Mesendoderm (in vitro differentiated cells): ENCODE data around the gene MAST4.

Source experiments
- DNase-seq: peaks from one replicate; pipeline ENCODE4 v3.0.0; 2013
- H2AK5ac ChIP-seq: 2 replicates; pipeline ENCODE4 v1.6.1; 2013; ENCODE audit warnings: low read length, inconsistent platforms
- H2BK120ac ChIP-seq: 2 replicates; pipeline ENCODE4 v1.6.1; 2013; ENCODE audit warnings: low read depth, mild to moderate bottlenecking, low read length, moderate library complexity, mixed read lengths
- H2BK15ac ChIP-seq: replicated peaks from 2 replicates; pipeline ENCODE4 v1.6.1; 2013; ENCODE audit warnings: low read depth, mild to moderate bottlenecking, moderate library complexity
- H2BK5ac ChIP-seq: 2 replicates; pipeline ENCODE4 v1.6.1; 2013; ENCODE audit warnings: low read length, inconsistent platforms
- H3K18ac ChIP-seq: 2 replicates; pipeline ENCODE4 v1.6.1; 2013; ENCODE audit warnings: mild to moderate bottlenecking, low read length, mixed read lengths
- H3K23ac ChIP-seq: one replicate; pipeline ENCODE4 v1.6.1; 2013; ENCODE audit warnings: low read length
- H3K27ac ChIP-seq: 2 replicates; pipeline ENCODE4 v1.5.1; 2013; ENCODE audit warnings: low read depth, mild to moderate bottlenecking, inconsistent platforms, low read length, moderate library complexity
- H3K27me3 ChIP-seq: 2 replicates; pipeline ENCODE4 v1.6.1; 2013; ENCODE audit warnings: low read length, control low read depth, mild to moderate bottlenecking, inconsistent platforms; ENCODE audit not compliant: insufficient read depth, poor library complexity
- H3K36me3 ChIP-seq: 2 replicates; pipeline ENCODE4 v1.6.1; 2013; ENCODE audit warnings: low read length, inconsistent platforms; ENCODE audit not compliant: control insufficient read depth, insufficient read depth
- H3K4ac ChIP-seq: one replicate; pipeline ENCODE4 v1.6.1; 2013; ENCODE audit warnings: low read depth, mild to moderate bottlenecking, low read length, moderate library complexity
- H3K4me1 ChIP-seq: 2 replicates; pipeline ENCODE4 v1.6.1; 2013; ENCODE audit warnings: low read depth, low read length, inconsistent platforms; ENCODE audit not compliant: control insufficient read depth
- H3K4me2 ChIP-seq: 2 replicates; pipeline ENCODE4 v1.6.1; 2013; ENCODE audit warnings: low read length
- H3K4me3 ChIP-seq: 2 replicates; pipeline ENCODE4 v1.5.1; 2013; ENCODE audit warnings: mild to moderate bottlenecking, low read length
- H3K56ac ChIP-seq: one replicate; pipeline ENCODE4 v1.6.1; 2013; ENCODE audit warnings: low read length
- H3K79me1 ChIP-seq: 2 replicates; pipeline ENCODE4 v1.6.1; 2013; ENCODE audit warnings: low read length, inconsistent platforms
- H3K79me2 ChIP-seq: 2 replicates; pipeline ENCODE4 v1.6.1; 2013; ENCODE audit warnings: mild to moderate bottlenecking, low read length; ENCODE audit not compliant: control insufficient read depth, insufficient read depth
- H3K9ac ChIP-seq: 2 replicates; pipeline ENCODE4 v1.6.1; 2013; ENCODE audit warnings: low read length, inconsistent platforms
- H4K5ac ChIP-seq: one replicate; pipeline ENCODE4 v1.6.1; 2013; ENCODE audit warnings: low read length
- H4K8ac ChIP-seq: one replicate; pipeline ENCODE4 v1.6.1; 2013; ENCODE audit warnings: low read depth, mild to moderate bottlenecking, control low read depth, low read length, moderate library complexity
- WGBS: extraction: QIAGEN DNeasy Blood & Tissue Kit; methylation state at CpG from one replicate; pipeline ENCODE4 v1.1.7; 2013; ENCODE audit warnings: low lambda C conversion rate, missing lambda C conversion rate; ENCODE audit not compliant: insufficient coverage; ENCODE audit errors: extremely low coverage; 5-methylcytosine and 5-hydroxymethylcytosine counted together

Gene MAST4

DNA sequence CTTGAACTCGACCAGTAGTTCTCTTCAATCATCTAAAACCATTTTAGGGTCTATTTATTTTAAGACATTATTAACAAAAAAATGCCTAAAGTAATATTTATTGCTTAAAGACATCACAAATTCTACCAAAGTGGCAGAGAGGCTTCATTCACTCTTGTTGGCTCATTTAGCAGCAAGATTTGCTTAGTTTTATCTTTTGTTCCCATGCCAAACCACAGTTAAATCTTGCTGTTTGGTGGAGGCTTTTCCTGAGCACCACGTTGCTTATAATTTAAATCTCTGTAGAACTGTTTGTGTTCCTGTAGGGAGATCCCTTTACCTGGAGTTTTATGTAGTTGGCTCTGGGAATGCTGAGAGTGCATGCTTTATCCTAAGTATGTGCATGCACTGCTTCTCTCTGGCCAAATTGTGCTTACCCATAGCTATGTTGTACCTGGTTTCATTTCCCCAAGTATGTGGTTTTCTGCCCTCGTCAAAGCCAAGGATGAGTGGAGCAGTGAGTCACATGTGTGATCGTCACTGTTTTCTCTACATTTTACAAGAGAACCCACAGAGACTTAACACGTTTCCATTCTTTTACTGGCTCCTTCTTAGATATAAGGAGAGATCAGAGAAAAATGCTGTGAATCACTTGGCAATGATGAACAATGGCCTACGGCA is 42.1 kb upstream of the MAST4 start:
- no peak overlapping the region for H3K23ac ChIP-seq
- H3K27me3 ChIP-seq: no peaks in the 10 kb centered on the region
- no peak overlapping the region for H2BK120ac ChIP-seq
- WGBS: no CpG with 5 or more reads among the region's 6 CpGs
- H4K8ac ChIP-seq: no peak overlapping the region
- no peak overlapping the region for H2BK5ac ChIP-seq
- no peak overlapping the region for H2AK5ac ChIP-seq
- no peaks in the 10 kb centered on the region for H3K79me1 ChIP-seq
- H3K27ac ChIP-seq: no peak overlapping the region
- no peaks in the 10 kb centered on the region for H3K79me2 ChIP-seq
- H3K56ac ChIP-seq: no peak overlapping the region
- H4K5ac ChIP-seq: no peak overlapping the region
- no peak overlapping the region for H3K4ac ChIP-seq
- H3K4me2 ChIP-seq: no peak overlapping the region
- no peak overlapping the region for H2BK15ac ChIP-seq
- no peak for DNase-seq
- H3K9ac ChIP-seq: no peak overlapping the region
- H3K36me3 ChIP-seq: no peaks in the 10 kb centered on the region
- H3K4me3 ChIP-seq: no peak overlapping the region
- no peak overlapping the region for H3K18ac ChIP-seq
- no peaks in the 10 kb centered on the region for H3K4me1 ChIP-seq

- H3K23ac ChIP-seq: no peak overlapping the region
- no peak overlapping the region for H2BK120ac ChIP-seq
- H3K4ac ChIP-seq: no peak overlapping the region
- DNase-seq: no peak
- H3K4me3 ChIP-seq: no peak overlapping the region
- no peak overlapping the region for H4K5ac ChIP-seq
- no peak overlapping the region for H3K18ac ChIP-seq
- WGBS: no CpG with 5 or more reads among the region's 2 CpGs
- no peaks in the 10 kb centered on the region for H3K4me1 ChIP-seq
- H3K27me3 ChIP-seq: no peaks in the 10 kb centered on the region
- no peak overlapping the region for H3K4me2 ChIP-seq
- no peak overlapping the region for H3K56ac ChIP-seq
- H3K27ac ChIP-seq: no peak overlapping the region
- no peaks in the 10 kb centered on the region for H3K79me1 ChIP-seq
- no peak overlapping the region for H3K9ac ChIP-seq
- no peak overlapping the region for H2AK5ac ChIP-seq
- no peak overlapping the region for H2BK5ac ChIP-seq
- H3K79me2 ChIP-seq: no peaks in the 10 kb centered on the region
- H2BK15ac ChIP-seq: no peak overlapping the region
- H3K36me3 ChIP-seq: no peaks in the 10 kb centered on the region
- no peak overlapping the region for H4K8ac ChIP-seq
Measured at GRCh38 chr5:66554884-66555283, 41.3 kb upstream of the MAST4 start.

DNA sequence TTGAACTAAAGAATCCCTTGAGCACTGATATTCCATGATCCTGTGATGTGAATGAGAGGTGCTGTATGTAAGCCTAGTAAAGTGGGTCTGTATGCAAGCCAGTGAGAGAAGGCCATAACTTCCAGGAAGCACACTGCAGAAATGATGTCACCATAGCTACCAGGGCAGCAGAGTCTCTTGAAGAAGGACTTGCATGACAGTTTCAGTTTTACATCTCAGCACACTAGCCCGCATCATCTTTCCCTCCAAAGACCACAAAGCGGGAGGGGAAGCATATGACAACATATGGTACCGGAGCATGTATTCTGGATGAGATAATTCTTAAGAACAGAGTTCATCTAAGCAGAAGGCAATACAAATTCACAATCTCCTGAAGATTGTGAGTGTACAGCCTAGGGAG is 37.6 kb upstream of the MAST4 start:
- Histone ChIP-seq H3K18ac (no peak overlapping the region), H3K27ac (no peak overlapping the region), H2BK15ac (no peak overlapping the region), H3K4me2 (no peak overlapping the region), H2AK5ac (no peak overlapping the region), H3K23ac (no peak overlapping the region), H3K79me1 (no peaks in the 10 kb centered on the region), H3K4me3 (no peak overlapping the region), H3K36me3 (no peaks in the 10 kb centered on the region), H3K79me2 (no peaks in the 10 kb centered on the region), H3K56ac (no peak overlapping the region), H3K4me1 (no peaks in the 10 kb centered on the region), H2BK120ac (no peak overlapping the region), H2BK5ac (no peak overlapping the region), H3K4ac (no peak overlapping the region), H4K5ac (no peak overlapping the region), H3K9ac (no peak overlapping the region), H4K8ac (no peak overlapping the region), H3K27me3 (no peaks in the 10 kb centered on the region)
- DNase-seq: no peak
- no CpG with 5 or more reads among the region's 3 CpGs for WGBS

DNA sequence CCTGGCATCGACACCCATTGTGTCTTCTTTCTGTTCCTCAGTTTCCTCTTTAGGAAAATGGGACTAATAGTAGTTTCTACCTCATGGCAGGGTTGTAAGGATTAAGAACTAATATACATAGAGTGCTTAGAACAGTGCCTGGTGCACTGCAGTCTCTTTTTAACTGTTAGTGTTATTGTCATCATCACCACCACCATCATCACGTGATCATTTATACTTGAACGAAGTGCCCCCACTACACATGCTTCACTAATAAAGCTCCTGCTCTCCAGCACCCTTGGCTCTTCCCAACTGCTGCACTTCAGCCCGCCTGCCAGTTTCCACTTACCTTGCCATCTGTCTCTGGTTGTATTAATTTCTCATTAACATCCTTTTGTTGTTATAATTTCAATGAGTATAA is 35.8 kb upstream of the MAST4 start:
- no peak overlapping the region for H4K8ac ChIP-seq

GRCh38 chr5:66561256-66561990 is 34.8 kb upstream of the MAST4 start:
- Histone ChIP-seq H3K27me3 (no peaks in the 10 kb centered on the region), H3K27ac (no peak overlapping the region), H2BK5ac (no peak overlapping the region), H3K79me1 (no peaks in the 10 kb centered on the region), H3K4ac (no peak overlapping the region), H2BK120ac (no peak overlapping the region), H2BK15ac (no peak overlapping the region), H3K23ac (no peak overlapping the region), H3K79me2 (no peaks in the 10 kb centered on the region), H4K5ac (no peak overlapping the region), H4K8ac (no peak overlapping the region), H3K9ac (no peak overlapping the region), H3K56ac (no peak overlapping the region), H3K4me1 (no peaks in the 10 kb centered on the region), H3K4me2 (no peak overlapping the region), H3K4me3 (no peak overlapping the region), H2AK5ac (no peak overlapping the region), H3K18ac (no peak overlapping the region), H3K36me3 (no peaks in the 10 kb centered on the region)
- peak; percentile 3 for DNase-seq
- WGBS: no CpG with 5 or more reads among the region's 6 CpGs

More for the DNA sequence above, 35.8 kb upstream of the MAST4 start:
- H3K4me1 ChIP-seq: no peaks in the 10 kb centered on the region
- no peak overlapping the region for H3K18ac ChIP-seq
- no peak overlapping the region for H3K4me2 ChIP-seq
- H3K27me3 ChIP-seq: no peaks in the 10 kb centered on the region
- H3K36me3 ChIP-seq: no peaks in the 10 kb centered on the region
- H3K4me3 ChIP-seq: no peak overlapping the region
- no peak overlapping the region for H3K27ac ChIP-seq
- no peak overlapping the region for H3K56ac ChIP-seq
- WGBS: no CpG with 5 or more reads among the region's 4 CpGs
- H2AK5ac ChIP-seq: no peak overlapping the region
- H3K9ac ChIP-seq: no peak overlapping the region
- no peak overlapping the region for H4K5ac ChIP-seq
- H3K4ac ChIP-seq: no peak overlapping the region
- no peaks in the 10 kb centered on the region for H3K79me2 ChIP-seq
- no peak for DNase-seq
- H3K79me1 ChIP-seq: no peaks in the 10 kb centered on the region
- H2BK120ac ChIP-seq: no peak overlapping the region
- no peak overlapping the region for H2BK15ac ChIP-seq
- H2BK5ac ChIP-seq: no peak overlapping the region
- H3K23ac ChIP-seq: no peak overlapping the region
